AG04449 (cell line): Measurements from ENCODE around the gene FAM76B.
"Not testable (repeated sequence)": the region's sequence is repeated elsewhere in the genome, so short reads cannot be mapped to it uniquely, and the experiment has no call there.

ENCODE experiments used
- CTCF ChIA-PET: fragments of 350-600 bp; formaldehyde crosslinking; extraction: SDS; loops from one replicate; lab custom pipeline; 2021; ENCODE audit warnings: antibody characterized with exemption; lab: Yijun Ruan, JAX
- POLR2A ChIA-PET: fragments of 400-600, 350-600 bp; formaldehyde crosslinking; extraction: SDS; loops from one replicate; lab custom pipeline; 2020; ENCODE audit warnings: antibody characterized with exemption, inconsistent platforms; lab: Yijun Ruan, JAX
- DNase-seq: peaks from one replicate; pipeline ENCODE4 v3.0.0-alpha.2; 2010; ENCODE audit warnings: low read depth, low spot score
- H3K4me3 ChIP-seq: 2 replicates; pipeline ENCODE4 v1.5.1; 2011; ENCODE audit warnings: low read depth, mild to moderate bottlenecking, control low read depth, low read length
- CTCF ChIP-seq: IDR thresholded peaks from one replicate; pipeline ENCODE4 v1.5.1; 2011; ENCODE audit warnings: mild to moderate bottlenecking, moderate library complexity, low read length, control low read depth, inconsistent platforms; ENCODE audit not compliant: insufficient read depth; ENCODE audit errors: missing control alignments

Gene FAM76B

DNA sequence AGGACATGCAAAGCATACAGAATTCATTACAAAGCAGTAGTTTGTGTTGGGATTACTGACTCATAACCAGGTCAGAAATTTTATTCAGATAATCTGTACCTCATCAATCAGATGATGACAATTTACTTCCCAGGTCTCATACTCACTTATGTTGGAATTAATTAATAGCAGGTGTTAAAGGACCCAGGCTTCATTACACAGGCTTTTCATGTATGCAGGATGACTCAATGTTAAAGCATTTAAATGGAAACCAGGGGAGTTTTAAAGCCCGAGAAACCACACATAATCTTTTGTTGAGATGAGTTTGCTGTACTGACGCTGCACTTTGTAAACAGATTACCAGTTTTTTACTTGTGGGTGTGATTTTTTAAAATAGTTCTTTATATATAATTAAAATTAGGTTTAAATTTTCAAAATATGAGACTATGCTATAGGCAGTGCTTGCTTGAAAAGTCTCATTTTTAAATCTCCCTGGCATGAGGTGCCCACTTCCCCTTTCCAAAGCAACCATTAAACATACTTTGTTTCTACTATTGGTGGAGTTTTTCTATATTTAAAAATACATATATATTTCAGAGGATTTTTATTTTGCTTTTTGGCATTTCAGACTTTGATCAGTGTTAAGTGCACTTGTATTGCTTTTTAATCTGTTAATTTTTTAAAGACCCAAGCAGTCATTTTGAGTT is 41.8 kb upstream of the FAM76B start:
- ChIA-PET POLR2A (no interaction called here), CTCF (interaction anchor here (1.3 to 6.1 kb wide), 3 partner anchors 17 to 511 kb away, joined by 3 to 47 read pairs (median 10); partner anchors contain the start of gene MAML2)
- TF ChIP-seq CTCF = no peak
- no peak overlapping the region for H3K4me3 ChIP-seq
- DNase-seq = peak; percentile 63

DNA sequence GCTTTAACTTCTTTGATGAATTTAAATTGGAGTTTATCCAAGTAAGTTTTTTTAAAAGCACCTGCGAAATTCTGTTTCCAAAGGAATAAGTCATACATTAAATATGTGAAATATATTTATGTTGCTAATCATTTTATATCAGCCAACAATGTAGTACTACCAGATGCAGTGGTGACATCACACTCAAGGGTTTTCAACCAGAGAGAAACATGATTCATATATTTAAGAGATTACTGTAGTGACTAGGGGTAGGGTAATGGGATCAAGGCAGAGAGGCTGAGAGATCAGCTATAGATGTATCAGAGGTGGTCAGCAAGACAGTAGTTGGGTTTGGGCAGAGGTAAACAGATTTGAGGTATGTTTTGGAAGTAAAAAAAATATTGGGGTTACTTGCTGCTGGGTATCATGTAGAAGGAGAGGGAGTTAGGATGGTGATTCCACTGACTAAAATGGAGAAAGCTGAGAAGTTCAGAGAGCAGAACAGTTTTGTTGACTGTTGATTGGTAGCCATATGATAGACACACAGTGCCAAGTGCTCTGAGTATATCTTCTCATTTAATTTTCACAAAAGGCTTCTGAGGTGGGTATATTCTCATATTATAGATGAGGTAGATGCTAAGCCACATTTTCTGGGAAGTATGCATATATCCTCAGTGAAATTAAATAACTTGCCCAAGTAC is 40.1 kb upstream of the FAM76B start:
- H3K4me3 ChIP-seq = no peak overlapping the region
- ChIA-PET CTCF (interaction anchor here (0.7 to 1.3 kb wide), 3 partner anchors 20 to 585 kb away, joined by 3 read pairs; partner anchors contain the start of gene MAML2), POLR2A (no interaction called here)
- DNase-seq = no peak
- TF ChIP-seq CTCF = no peak

- ChIA-PET CTCF (interaction anchor here (1.1 to 1.3 kb wide), 2 partner anchors 8 to 39 kb away, joined by 4 to 5 read pairs; no protein-coding TSS in a partner anchor), POLR2A (no interaction called here)
- no peak for TF ChIP-seq CTCF
- no peak overlapping the region for H3K4me3 ChIP-seq
- no peak for DNase-seq
These were observed 38.1 kb upstream of the FAM76B start for GRCh38 chr11:95827696-95828095.

- ChIA-PET POLR2A (no interaction called here), CTCF (interaction anchor here (4.7 kb wide), 1 partner anchor 13 kb away, joined by 33 read pairs; no protein-coding TSS in a partner anchor)
- TF ChIP-seq CTCF = no peak
- H3K4me3 ChIP-seq = no peak overlapping the region
- no peak for DNase-seq
These were observed 32.1 kb upstream of the FAM76B start for GRCh38 chr11:95821640-95822039.

DNA sequence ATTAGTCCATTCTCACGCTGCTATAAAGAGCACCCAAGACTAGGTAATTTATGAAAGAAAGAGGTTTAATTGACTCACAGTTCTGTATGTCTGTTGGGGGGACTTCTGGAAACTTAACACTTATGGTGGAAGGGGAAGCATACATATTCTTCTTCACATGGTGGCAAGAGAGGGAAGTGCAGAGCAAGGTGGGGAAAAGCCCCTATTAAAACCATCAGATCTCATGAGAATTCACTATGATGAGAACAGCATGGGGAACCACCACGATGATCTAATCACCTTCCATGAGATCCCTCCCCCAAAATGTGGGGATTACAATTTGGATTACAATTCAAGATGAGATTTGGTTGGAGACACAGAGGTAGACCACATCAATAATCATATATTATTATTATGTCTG is 26.5 kb upstream of the FAM76B start:
- no peak for DNase-seq
- ChIA-PET CTCF (no interaction called here), POLR2A (no interaction called here)
- H3K4me3 ChIP-seq = no peak overlapping the region
- no peak for TF ChIP-seq CTCF

GRCh38 chr11:95811052-95811451 is 21.5 kb upstream of the FAM76B start:
- CTCF ChIA-PET, POLR2A ChIA-PET, H3K4me3 ChIP-seq, DNase-seq: not testable (repeated sequence)

- DNase-seq, H3K4me3 ChIP-seq, POLR2A ChIA-PET: not testable (repeated sequence)
- CTCF ChIA-PET = interaction anchor here (1.0 kb wide), 1 partner anchor 537 kb away, joined by 3 read pairs; no protein-coding TSS in a partner anchor
These were observed 16.9 kb upstream of the FAM76B start for GRCh38 chr11:95806464-95806863.
